ENCODE results near the gene NECAB2. TPM values are rescaled to one million over a fixed set of nuclear protein-coding genes. Genes with fewer than 3 reads are reported as not detected.

Gene NECAB2
- total RNA-seq, 2 experiments from 2014 or later, result not detected

DNA sequence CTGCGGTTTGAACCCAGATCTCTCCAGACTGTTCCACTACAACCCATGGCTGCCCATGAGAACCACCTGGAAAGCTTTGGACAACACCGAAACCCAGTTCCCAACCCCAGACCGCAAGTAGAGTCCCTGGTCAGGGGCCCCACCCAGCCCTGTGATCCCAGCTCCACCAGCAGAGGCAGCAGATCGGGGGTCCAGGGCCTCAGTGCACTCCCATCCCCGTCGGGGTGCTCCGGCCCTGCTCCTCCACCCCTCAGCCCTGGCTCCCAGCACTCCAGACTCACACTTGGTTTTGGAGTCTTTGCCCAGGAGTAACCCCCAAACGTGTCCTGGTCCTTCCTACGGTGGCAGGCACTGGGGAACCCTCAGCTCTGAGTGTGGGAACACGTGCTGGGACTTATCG, 35.7 kb upstream of the NECAB2 start:
- Mint-ChIP-seq H3K4me1 (no peaks in the 10 kb centered on the region), H3K4me3 (no peak overlapping the region), H3K9me3 (no peaks in the 10 kb centered on the region), H3K36me3 (ENCODE audit: low read depth) (no peaks in the 10 kb centered on the region), H3K27ac (no peak overlapping the region), H3K27me3 (no peaks in the 10 kb centered on the region)
- CTCF ChIA-PET, result no interaction called here
- no peak for DNase-seq
- POLR2A ChIA-PET, result no interaction called here

DNA sequence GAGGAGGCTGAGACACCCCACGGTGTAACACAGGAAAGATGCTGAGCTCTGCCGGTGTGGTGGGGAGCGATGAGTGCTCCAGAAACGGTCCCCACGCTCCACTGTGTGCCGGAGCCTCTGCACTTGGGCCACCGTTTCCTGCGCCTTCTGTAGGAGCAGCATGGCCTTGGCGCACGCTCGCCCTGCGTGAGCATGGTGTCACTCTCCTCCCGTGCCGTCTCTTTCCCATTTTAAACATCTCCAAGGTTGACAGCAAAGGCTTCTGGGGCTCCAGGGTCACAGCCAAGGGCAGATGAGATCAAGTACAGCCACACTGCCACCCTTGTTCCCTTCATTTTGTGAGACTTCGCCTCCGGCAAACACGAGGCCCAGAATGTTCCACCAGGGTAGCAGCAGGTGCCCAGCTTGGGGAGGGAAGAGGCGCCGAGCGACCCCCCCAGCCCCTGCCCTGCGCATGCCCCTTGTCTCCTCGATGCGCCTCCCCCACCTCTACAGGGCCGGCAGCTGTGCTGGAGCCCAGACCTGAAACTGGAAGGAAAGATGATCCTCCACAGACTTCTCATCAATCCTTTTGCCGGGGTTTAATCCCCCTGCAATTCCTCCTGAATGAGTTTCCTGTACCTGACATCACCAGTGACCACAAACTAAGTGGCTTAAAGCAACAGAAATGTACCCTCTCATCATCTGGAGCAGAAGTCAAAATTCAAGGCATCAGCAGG, 34.9 kb upstream of the NECAB2 start:
- no peaks in the 10 kb centered on the region for H3K4me1 Mint-ChIP-seq
- H3K27ac Mint-ChIP-seq, result no peak overlapping the region
- no peaks in the 10 kb centered on the region for H3K27me3 Mint-ChIP-seq
- no peaks in the 10 kb centered on the region for H3K36me3 Mint-ChIP-seq (ENCODE audit: low read depth)
- CTCF ChIA-PET, result no interaction called here
- H3K9me3 Mint-ChIP-seq, result no peaks in the 10 kb centered on the region
- no peak overlapping the region for H3K4me3 Mint-ChIP-seq
- POLR2A ChIA-PET, result no interaction called here
- no peak for DNase-seq

DNA sequence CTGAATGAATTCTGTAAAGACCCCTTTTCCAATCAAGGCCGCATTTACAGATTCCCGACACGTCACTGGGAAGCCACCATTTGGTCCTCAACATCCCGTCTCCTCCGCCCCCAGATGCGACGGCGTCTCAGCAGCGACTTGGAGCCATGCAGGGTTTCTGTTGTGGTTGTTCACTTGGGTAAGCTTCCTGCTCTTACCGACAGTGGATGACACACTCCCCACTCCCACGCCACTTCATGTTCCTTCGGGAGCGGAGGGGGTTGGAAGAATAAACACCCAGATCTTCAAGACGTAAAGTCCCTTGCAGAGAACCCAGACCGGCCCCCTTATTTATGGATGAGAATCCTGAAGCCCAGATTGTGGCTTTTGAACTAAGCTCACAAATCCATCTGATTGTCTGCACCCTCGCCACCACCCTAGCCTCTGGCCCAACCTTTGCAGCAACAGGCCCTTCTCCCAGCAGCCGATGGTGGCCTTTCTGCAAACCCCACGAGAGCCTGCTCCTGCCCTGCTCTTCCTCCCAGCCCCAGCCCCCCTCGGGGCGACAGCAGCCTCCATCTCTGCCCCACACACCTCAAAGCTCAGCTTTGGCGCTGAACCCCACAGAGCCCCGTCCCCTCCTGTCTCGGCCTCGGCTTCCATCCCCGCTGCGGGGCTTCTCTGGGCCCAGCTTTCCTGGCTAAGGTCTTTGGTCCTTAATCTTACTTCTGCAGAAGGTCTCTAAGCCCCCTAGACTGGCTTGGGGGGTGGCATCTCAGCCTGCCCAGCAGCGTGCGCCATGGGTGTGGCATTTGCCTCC, 34.0 kb upstream of the NECAB2 start:
- Mint-ChIP-seq H3K9me3 (no peaks in the 10 kb centered on the region), H3K4me1 (peaks cover 4% of the 10 kb centered on the region), H3K4me3 (no peak overlapping the region), H3K27ac (no peak overlapping the region), H3K27me3 (no peaks in the 10 kb centered on the region), H3K36me3 (ENCODE audit: low read depth) (no peaks in the 10 kb centered on the region)
- DNase-seq, result no peak
- ChIA-PET POLR2A (no interaction called here), CTCF (interaction anchor here (1.2 kb wide), 1 partner anchor 8 kb away, joined by 3 read pairs; no protein-coding TSS in a partner anchor)

DNA sequence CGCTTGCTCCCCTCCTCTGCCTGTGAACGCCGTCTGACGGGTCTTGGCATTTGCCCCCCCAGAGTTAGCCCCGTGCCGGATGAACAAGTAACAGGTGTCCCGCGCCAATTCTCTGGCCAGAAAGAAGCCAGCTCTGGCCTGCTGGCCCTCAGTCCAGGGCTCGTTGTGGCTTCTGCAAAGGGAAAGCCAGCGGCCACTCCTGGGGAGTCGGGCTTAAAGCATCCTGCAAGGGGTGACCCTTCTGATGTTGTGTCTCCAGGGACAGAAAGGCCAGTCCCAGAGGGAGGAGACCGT, 33.4 kb upstream of the NECAB2 start:
- Mint-ChIP-seq H3K4me3 (no peak overlapping the region), H3K36me3 (ENCODE audit: low read depth) (no peaks in the 10 kb centered on the region), H3K27me3 (no peaks in the 10 kb centered on the region), H3K4me1 (peaks cover 9% of the 10 kb centered on the region), H3K9me3 (no peaks in the 10 kb centered on the region), H3K27ac (no peak overlapping the region)
- POLR2A ChIA-PET, result no interaction called here
- no peak for DNase-seq
- CTCF ChIA-PET, result interaction anchor here (1.2 kb wide), 1 partner anchor 8 kb away, joined by 3 read pairs; no protein-coding TSS in a partner anchor

DNA sequence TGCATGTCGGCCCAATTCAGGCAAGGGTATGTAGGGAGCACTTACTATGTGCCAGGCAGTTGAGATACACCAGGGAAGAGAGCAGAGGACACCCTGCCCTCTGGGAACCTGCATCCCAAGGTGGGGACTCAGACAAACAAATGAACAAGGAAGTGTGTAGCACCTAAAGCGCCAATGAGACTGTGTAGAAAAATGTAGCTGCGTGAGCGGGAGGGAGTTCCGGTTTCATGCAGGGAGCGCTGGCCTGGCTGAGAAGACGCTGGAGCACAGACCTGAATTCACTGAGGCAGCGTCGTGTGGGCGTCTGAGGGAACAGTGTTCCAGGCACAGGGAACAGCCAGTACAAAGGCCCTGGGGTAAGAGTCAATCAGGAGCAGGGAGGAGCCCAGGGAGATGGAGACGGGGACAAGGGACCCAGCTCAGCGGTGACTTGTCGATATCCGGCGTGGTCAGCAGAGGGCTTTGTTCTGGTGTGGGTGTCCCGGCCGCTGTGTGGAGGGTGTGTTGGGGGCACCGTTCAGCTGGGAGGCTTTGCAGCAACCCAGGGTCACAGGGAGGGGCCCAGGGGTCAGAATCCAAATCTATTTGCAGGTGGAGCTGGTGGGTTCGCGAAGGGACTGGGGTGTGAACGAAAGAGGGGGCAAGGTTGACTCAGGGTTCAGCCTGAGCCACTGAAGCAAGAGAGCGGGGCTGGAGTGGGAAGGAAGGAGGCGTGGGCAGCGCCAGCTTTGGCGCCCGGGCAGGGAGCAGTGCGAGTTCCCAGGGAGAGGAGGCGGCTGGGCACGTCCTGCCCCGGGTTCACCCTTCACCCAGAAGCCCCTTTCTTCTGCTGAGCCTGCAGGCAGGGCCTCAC, 32.8 kb upstream of the NECAB2 start:
- Mint-ChIP-seq H3K9me3 (no peaks in the 10 kb centered on the region), H3K27ac (no peak overlapping the region), H3K36me3 (ENCODE audit: low read depth) (no peaks in the 10 kb centered on the region), H3K4me1 (peaks cover 10% of the 10 kb centered on the region), H3K27me3 (no peaks in the 10 kb centered on the region), H3K4me3 (no peak overlapping the region)
- no peak for DNase-seq
- CTCF ChIA-PET, result interaction anchor here (1.2 to 1.4 kb wide), 2 partner anchors 8 to 9 kb away, joined by 3 to 5 read pairs; no protein-coding TSS in a partner anchor
- POLR2A ChIA-PET, result no interaction called here

DNA sequence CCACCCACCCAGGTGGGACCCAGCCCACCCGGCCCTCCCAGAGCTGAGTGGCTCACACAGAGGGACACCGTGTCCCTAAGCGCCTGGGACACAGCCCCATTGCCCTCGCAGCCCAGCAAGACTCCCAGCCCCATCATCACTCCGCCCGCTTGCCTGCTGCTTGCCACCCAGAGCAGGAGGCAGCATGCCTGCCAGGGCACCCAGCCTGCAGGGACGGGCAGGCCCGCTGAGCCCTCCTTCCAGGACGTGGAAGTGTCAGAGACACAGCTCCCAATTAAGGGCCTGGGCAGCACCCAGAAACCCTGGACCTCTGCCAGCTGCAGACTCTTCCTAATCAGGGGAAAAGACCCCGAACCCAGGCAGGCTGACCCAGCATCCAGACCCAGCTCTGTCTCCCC, 32.2 kb upstream of the NECAB2 start:
- Mint-ChIP-seq H3K9me3 (no peaks in the 10 kb centered on the region), H3K4me1 (peaks cover 10% of the 10 kb centered on the region), H3K27me3 (no peaks in the 10 kb centered on the region), H3K27ac (no peak overlapping the region), H3K36me3 (ENCODE audit: low read depth) (no peaks in the 10 kb centered on the region), H3K4me3 (no peak overlapping the region)
- ChIA-PET CTCF (interaction anchor here (1.4 kb wide), 1 partner anchor 9 kb away, joined by 5 read pairs; no protein-coding TSS in a partner anchor), POLR2A (no interaction called here)
- DNase-seq, result no peak

DNA sequence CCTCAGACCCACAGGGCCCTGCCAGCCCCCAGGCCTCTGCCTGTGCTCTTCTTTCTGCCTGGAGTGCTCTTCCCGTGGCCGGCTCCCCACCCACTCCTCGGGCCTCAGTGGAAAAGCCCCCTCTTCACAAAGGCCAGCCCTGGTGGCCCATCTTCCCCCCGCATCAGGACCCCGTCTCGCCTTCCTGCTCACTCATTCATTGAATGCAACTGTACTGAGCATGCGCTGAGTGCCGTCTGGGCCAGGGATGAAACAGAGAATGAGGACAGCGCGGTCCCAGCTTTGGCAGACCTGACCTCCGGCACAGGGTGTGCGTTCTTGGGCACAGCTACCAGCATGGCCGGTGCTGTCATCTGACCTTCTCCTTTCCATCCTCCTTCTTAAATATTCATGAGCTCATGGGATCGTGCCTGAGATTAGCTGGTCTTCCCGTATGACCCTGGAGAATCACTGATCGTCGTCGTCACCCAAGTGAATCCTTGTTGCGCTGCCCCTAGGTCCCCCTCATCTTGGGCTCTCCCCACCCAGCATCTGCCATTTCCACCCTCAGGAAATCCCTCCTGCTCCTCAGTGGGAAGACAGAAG, 31.4 kb upstream of the NECAB2 start:
- CTCF ChIA-PET, result interaction anchor here (1.4 kb wide), 1 partner anchor 10 kb away, joined by 5 read pairs; no protein-coding TSS in a partner anchor
- Mint-ChIP-seq H3K36me3 (ENCODE audit: low read depth) (no peaks in the 10 kb centered on the region), H3K4me3 (no peak overlapping the region), H3K27ac (no peak overlapping the region), H3K4me1 (peaks cover 10% of the 10 kb centered on the region), H3K9me3 (no peaks in the 10 kb centered on the region), H3K27me3 (no peaks in the 10 kb centered on the region)
- POLR2A ChIA-PET, result no interaction called here
- DNase-seq, result no peak

DNA sequence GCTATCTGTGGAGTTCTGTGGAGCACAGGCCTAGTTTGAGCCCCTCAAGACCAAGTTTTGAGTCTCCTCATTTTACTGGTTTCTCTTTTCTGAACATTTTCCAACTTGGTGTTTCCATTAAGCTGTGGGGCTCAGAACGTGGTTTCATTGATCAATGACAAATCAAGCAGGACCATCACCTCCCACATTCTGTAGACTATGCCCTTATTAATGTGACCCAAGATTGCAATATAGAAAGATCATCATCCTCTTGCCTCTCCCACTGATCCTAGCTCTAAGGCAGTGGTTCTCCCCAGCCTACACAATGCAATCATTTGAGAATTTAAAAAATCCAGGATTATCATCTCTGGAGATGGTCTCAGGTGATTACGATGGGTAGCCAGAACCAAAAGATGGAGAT, 30.8 kb upstream of the NECAB2 start:
- POLR2A ChIA-PET, result no interaction called here
- no peak overlapping the region for H3K4me3 Mint-ChIP-seq
- no peak for DNase-seq
- no peaks in the 10 kb centered on the region for H3K27me3 Mint-ChIP-seq
- H3K4me1 Mint-ChIP-seq, result peaks cover 10% of the 10 kb centered on the region
- H3K36me3 Mint-ChIP-seq (ENCODE audit: low read depth), result no peaks in the 10 kb centered on the region
- no peak overlapping the region for H3K27ac Mint-ChIP-seq
- H3K9me3 Mint-ChIP-seq, result no peaks in the 10 kb centered on the region
- CTCF ChIA-PET, result no interaction called here

DNA sequence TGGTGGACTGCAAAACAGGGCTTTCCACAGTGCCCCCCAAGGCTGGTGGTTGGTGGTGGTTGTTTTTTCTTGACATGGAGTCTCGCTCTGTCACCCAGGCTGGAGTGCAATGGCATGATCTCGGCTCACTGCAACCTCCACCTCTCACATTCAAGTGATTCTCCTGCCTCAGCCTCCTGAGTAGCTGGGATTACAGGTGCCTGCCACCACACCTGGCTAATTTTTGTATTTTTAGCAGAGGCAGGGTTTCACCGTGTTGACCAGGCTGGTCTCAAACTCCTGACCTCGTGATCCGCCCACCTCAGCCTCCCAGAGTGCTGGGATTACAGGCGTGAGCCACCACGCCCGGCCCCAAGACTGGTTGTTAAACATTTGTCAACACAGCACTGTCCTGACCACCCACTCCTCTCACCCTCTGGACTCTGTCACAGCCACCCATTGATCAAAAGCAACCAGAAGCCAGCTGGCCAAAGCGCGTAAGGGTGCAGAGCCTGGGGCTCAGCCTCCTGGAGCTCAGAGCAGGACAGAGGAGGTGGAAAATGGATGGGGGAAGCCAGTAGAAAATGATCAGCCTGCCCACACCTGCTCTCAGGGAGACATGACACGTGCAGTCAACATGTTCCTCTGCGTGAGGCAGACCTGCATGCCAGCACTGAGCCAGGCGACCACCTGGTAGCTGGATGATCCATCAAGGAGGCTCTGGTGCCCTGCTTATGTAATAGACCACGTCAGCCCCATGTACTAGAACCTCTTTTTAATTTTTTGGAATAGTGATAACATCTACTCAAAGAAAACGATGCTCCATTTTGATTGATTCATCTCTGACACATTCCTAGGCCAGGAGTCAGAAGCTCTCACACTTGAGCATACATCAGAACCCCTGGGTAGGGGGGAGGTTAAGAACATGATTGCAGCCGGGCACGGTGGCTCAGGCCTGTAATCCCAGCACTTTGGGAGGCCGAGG, 29.8 kb upstream of the NECAB2 start:
- DNase-seq, result no peak
- H3K27me3 Mint-ChIP-seq, result no peaks in the 10 kb centered on the region
- H3K36me3 Mint-ChIP-seq (ENCODE audit: low read depth), result no peaks in the 10 kb centered on the region
- no peaks in the 10 kb centered on the region for H3K9me3 Mint-ChIP-seq
- H3K27ac Mint-ChIP-seq, result no peak overlapping the region
- POLR2A ChIA-PET, result no interaction called here
- H3K4me3 Mint-ChIP-seq, result no peak overlapping the region
- peaks cover 10% of the 10 kb centered on the region for H3K4me1 Mint-ChIP-seq
- CTCF ChIA-PET, result no interaction called here

DNA sequence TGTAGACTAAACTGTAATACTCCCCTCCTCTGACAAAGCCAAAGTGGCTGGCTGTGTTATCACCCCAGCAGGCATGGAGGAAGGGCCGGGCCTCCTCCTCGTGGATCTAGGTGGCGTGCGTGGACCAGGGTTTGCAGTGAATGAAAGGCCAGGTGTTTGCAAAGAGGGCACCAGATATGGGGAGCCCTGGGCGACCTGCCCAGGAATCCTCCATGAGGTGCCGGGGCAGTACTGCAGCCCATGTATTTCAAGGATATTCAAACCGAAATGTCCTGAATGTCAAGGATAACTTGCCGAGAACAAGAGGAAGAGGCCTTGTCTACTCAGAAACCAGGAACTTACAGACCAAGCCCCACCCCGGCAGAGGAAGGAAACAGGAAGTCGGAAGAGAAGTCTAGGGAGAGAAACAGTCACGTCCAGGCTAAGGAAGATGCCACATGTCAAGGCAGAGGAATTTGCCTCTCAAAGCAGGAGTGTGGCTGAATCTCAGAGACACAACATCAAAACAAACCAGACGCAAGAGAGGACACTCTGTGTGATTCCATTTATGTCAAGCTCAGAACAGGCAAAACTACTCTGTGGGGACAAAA, 28.7 kb upstream of the NECAB2 start:
- DNase-seq, result no peak
- Mint-ChIP-seq H3K4me1 (peaks cover 10% of the 10 kb centered on the region), H3K36me3 (ENCODE audit: low read depth) (no peaks in the 10 kb centered on the region), H3K4me3 (no peak overlapping the region), H3K9me3 (no peaks in the 10 kb centered on the region), H3K27me3 (no peaks in the 10 kb centered on the region), H3K27ac (no peak overlapping the region)
- ChIA-PET POLR2A (no interaction called here), CTCF (no interaction called here)

DNA sequence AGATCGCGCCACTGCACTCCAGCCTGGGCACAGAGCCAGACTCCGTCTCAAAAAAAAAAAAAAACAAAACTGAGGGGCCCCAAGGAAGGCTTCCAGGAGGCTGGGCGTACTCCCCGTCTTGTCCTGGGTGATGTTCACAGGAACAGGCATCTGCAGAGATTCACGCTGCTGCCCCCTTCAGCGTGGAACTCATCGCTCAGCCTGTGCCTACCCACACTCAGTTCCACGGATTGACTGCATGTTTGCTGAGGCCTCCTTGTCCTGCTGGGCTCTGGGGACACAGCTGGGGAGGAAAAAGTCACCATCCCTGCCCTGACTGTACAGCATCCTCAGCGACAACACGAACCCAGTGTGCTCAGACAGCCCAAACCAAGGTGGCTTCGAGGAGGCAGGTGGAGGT, 27.9 kb upstream of the NECAB2 start:
- DNase-seq, result no peak
- ChIA-PET POLR2A (no interaction called here), CTCF (no interaction called here)
- H3K27me3 Mint-ChIP-seq, result no peaks in the 10 kb centered on the region
- H3K9me3 Mint-ChIP-seq, result no peaks in the 10 kb centered on the region
- H3K4me3 Mint-ChIP-seq, result no peak overlapping the region
- peaks cover 10% of the 10 kb centered on the region for H3K4me1 Mint-ChIP-seq
- H3K27ac Mint-ChIP-seq, result no peak overlapping the region
- H3K36me3 Mint-ChIP-seq (ENCODE audit: low read depth), result no peaks in the 10 kb centered on the region

Measured in activated CD4-positive, alpha-beta memory T cell treated with anti-CD3 and anti-CD28 coated beads, Interleukin-2, amount 10 ng/mL, durations not matched to agents 7 days and 5 days (primary cell).